CD4-positive, alpha-beta T cell treated with Interleukin-10 for 1 hour (primary cell): ENCODE results near the gene CREG2.

Experiments used
- DNase-seq: peaks from one replicate; pipeline ENCODE4 v3.0.0-alpha.2; 2020

The CREG2 gene

DNA sequence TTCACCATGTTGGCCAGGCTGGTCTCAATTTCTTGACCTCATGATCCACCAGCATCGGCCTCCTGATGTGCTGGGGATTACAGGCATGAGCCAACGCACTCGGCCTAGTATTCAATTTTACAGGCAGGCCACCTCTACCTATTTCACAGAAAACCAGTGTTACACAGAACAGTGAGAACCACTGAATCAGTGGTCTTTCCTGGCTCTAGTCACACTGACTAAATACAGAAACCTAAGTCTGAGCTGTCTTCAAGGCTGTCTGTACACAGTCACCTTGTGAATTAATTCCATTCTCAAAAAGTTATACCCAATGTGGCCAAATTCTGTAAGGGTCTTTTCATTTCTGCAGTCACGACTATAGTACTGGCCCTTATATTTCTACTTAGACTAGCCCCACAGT, 82.3 kb downstream of the CREG2 start:
- DNase-seq = no peak

DNA sequence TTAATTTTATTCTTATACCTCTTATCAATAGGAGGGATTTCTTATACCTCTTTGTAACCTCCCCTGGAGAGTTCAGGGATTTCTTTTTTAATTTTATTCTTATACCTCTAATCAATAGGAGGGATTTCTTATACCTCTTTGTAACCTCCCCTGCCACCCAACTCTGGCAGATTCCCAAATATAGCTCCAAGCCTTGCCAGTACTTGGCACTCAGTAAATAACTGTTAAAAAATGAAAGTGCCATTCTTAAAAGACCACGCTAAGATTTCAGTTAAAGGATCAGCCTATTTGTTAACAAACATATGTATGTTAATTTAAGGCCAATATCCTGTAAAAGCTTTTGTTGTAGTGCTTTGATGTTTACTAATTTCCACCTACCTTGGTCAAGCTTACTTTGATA, 83.6 kb downstream of the CREG2 start:
- DNase-seq = no peak

DNA sequence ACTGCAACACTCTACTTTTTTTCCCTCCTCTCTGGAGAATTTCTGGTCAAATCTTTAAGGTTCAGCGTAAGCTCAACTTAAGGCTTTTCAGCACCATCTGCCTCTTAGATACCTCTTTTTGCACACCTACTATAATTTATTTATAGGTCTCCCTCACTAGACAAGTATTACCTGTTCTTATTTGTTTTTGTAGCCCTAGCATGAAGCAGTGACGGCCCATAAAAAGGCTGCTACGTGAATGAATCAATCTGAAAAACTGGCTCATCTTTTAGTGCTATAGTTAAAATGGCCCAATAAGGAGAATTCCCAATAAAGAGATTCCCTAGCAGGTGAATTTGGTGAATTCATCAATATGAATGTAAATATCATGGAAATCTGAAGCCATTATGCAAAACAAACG, 85.3 kb downstream of the CREG2 start:
- no peak for DNase-seq

- no peak for DNase-seq
Measured at GRCh38 chr2:101300836-101301235, 86.5 kb downstream of the CREG2 start.

GRCh38 chr2:101300164-101300563, 87.1 kb downstream of the CREG2 start:
- no peak for DNase-seq

DNA sequence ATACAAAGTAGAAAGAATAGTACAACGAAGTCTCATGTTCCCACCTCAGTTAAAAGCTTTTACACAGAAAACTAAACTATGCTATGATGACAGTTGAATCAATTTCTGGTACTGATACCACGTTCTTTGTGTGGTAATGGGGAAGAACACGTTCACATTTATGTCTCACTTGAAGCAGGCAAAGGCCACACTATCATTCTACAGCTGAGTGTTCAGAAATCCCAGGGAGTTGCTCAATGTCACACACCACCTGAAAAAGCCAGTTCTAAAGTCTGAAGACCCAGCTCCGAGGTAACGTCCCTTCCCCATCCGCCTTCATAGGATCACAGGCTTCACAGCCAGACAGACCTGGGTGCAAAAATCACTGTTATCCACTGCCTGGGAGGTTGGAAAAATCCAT, 87.7 kb downstream of the CREG2 start:
- no peak for DNase-seq

GRCh38 chr2:101297383-101297782, 89.9 kb downstream of the CREG2 start:
- no peak for DNase-seq

DNA sequence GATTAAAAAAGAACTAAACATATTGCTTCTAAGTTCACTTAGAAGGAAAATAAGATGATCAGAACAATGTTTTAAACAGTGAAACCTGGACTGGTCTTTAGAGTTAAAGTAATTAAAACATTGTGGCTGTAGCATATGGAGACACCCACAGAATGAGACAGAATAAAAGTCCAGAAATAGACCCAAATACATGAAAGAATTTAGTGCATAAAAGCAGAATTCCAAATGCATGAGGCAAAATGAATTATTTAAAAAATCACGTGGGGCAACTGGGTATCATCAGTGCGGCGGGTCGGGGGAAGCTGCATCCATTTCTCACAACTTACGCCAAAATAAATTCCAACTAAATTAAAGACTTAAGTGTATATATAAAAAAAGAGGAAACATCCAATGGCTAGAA, 90.9 kb downstream of the CREG2 start:
- no peak for DNase-seq

GRCh38 chr2:101295895-101296294, 91.4 kb downstream of the CREG2 start:
- no peak for DNase-seq
